ENCODE results near the gene DNAH11. TPM values are rescaled to one million over a fixed set of nuclear protein-coding genes. Genes with fewer than 3 reads are reported as not detected.

Gene DNAH11
- total RNA-seq, 4 donors from 2014 or later: 0.20 to 2.5 (median 0.71) TPM

GRCh38 chr7:21910253-21910652 is 367.4 kb downstream of the DNAH11 start:
- no peaks in the 10 kb centered on the region for H3K9me3 ChIP-seq
- TF ChIP-seq CTCF (IDR thresholded peaks at IDR 0.05) (no peak), EP300 (IDR thresholded peaks at IDR 0.05) (no peak), POLR2A (IDR thresholded peaks at IDR 0.05) (no peak)
- H3K4me3 ChIP-seq: no peak overlapping the region
- no peak for DNase-seq (ENCODE audit: low spot score in 2 of 2)
- H3K36me3 ChIP-seq: peaks cover 0 to 74% (median 0%) of the 10 kb centered on the region in 3 donors
- H3K27me3 ChIP-seq: no peaks in the 10 kb centered on the region
- H3K27ac ChIP-seq: no peak overlapping the region
- WGBS, 2 donors: 82 to 87% methylated on average over 6 of the region's 6 CpGs
- no peaks in the 10 kb centered on the region for H3K4me1 ChIP-seq

DNA sequence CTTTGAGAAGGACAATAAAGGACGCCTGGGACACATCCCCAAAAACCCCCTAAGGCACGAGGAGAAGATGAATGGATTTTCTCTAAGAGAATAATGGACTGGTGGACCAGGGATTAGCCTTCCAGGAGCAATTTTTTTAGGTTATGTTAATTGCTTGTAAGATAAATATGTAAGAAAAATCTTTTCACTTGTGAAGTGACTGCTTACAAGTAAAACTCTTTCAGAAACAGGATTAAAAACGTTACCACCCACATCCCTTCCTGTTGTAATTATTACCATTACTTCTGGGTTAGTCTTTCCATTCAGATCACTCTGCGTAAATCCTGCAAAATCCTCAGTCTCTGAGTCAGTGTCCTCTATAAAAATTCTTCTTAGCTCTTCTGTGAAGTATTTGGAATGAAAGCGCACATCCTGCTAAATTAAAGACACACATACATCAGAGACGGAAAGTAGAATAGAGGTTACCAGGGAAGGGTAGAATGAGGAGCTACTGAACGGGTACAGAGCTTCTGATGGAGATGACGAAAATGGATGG is 368.6 kb downstream of the DNAH11 start:
- H3K27ac ChIP-seq: no peak overlapping the region
- H3K9me3 ChIP-seq: no peaks in the 10 kb centered on the region
- H3K4me3 ChIP-seq: no peak overlapping the region
- no peak for TF ChIP-seq POLR2A (IDR thresholded peaks at IDR 0.05)
- no peak for TF ChIP-seq EP300 (IDR thresholded peaks at IDR 0.05)
- TF ChIP-seq CTCF (IDR thresholded peaks at IDR 0.05): no peak
- WGBS, 2 donors: 84 to 90% methylated on average over 8 of the region's 8 CpGs
- H3K4me1 ChIP-seq: no peaks in the 10 kb centered on the region
- peaks cover 0 to 71% (median 0%) of the 10 kb centered on the region in 3 donors for H3K36me3 ChIP-seq
- H3K27me3 ChIP-seq: no peaks in the 10 kb centered on the region
- DNase-seq (ENCODE audit: low spot score in 2 of 2): no peak

DNA sequence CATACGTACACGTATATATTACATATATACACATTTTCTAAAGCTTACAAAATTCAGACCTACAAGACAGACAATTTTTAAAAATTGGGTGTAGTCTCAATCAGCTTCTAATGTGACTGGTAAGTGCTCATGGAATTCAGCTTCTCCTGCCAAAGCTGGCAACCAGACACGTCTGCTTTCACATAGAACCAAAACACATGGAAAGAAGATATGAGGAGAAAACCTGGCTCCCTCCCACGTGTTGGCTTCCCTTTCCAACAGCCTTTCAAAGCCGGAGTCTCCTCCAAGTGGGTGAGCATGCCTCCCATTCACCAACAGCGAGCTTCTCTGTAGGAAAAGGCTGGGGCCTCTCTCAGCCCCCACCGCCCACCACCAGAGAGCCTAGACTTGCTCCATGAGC is 369.5 kb downstream of the DNAH11 start:
- 64 to 82% methylated on average over 7 of the region's 7 CpGs for WGBS, 2 donors

GRCh38 chr7:21912931-21913780 is 370.3 kb downstream of the DNAH11 start:
- no peak overlapping the region for H3K4me3 ChIP-seq
- 67 to 71% methylated on average over 8 of the region's 8 CpGs for WGBS, 2 donors
- no peak for DNase-seq (ENCODE audit: low spot score in 2 of 2)
- H3K27me3 ChIP-seq: no peaks in the 10 kb centered on the region
- peaks cover 0 to 54% (median 0%) of the 10 kb centered on the region in 3 donors for H3K36me3 ChIP-seq
- H3K9me3 ChIP-seq: no peaks in the 10 kb centered on the region
- H3K27ac ChIP-seq: no peak overlapping the region
- no peaks in the 10 kb centered on the region for H3K4me1 ChIP-seq
- TF ChIP-seq POLR2A (IDR thresholded peaks at IDR 0.05) (no peak), EP300 (IDR thresholded peaks at IDR 0.05) (no peak), CTCF (IDR thresholded peaks at IDR 0.05) (no peak)

More for the DNA sequence above, 369.5 kb downstream of the DNAH11 start:
- Histone ChIP-seq H3K9me3 (no peaks in the 10 kb centered on the region), H3K4me1 (no peaks in the 10 kb centered on the region), H3K4me3 (no peak overlapping the region), H3K27me3 (no peaks in the 10 kb centered on the region), H3K27ac (no peak overlapping the region), H3K36me3 (peaks cover 0 to 62% (median 0%) of the 10 kb centered on the region in 3 donors)
- TF ChIP-seq POLR2A (IDR thresholded peaks at IDR 0.05) (no peak), CTCF (IDR thresholded peaks at IDR 0.05) (no peak), EP300 (IDR thresholded peaks at IDR 0.05) (no peak)
- DNase-seq (ENCODE audit: low spot score in 2 of 2): no peak

- no peak for DNase-seq (ENCODE audit: low spot score in 2 of 2)
- 90 to 92% methylated on average over 5 of the region's 5 CpGs for WGBS, 2 donors
- Histone ChIP-seq H3K4me3 (no peak overlapping the region), H3K27ac (no peak overlapping the region), H3K9me3 (no peaks in the 10 kb centered on the region), H3K27me3 (no peaks in the 10 kb centered on the region), H3K36me3 (peaks cover 0 to 41% (median 0%) of the 10 kb centered on the region in 3 donors), H3K4me1 (no peaks in the 10 kb centered on the region)
- TF ChIP-seq CTCF (IDR thresholded peaks at IDR 0.05): no peak
- TF ChIP-seq POLR2A (IDR thresholded peaks at IDR 0.05): no peak
- TF ChIP-seq EP300 (IDR thresholded peaks at IDR 0.05): no peak
Observed at GRCh38 chr7:21914671-21915070, 371.8 kb downstream of the DNAH11 start.

Data from tibial nerve (tissue), 4 donors.